HepG2 (cell line): ENCODE data around the gene RASSF4. TPM values are rescaled to one million over a fixed set of nuclear protein-coding genes. Genes with fewer than 3 reads are reported as not detected.
A peak's percentile ranks its signal among the peaks of the same experiment; 100 is the strongest.

Experiments
- BCL6 ChIP-seq: IDR thresholded peaks from 2 replicates; pipeline ENCODE4 v1.6.1; 2016; ENCODE audit warnings: missing genetic modification reagents, missing compliant biosample characterization
- FOSL1 ChIP-seq: sonication (generic); formaldehyde crosslinking; IDR thresholded peaks from 2 replicates; pipeline ENCODE4 v1.9.0; 2021; ENCODE audit warnings: missing genetic modification reagents, borderline replicate concordance
- HNF4G ChIP-seq, 2 experiments: sonication (generic) in 1 of 2; formaldehyde crosslinking in 1 of 2; IDR thresholded peaks; 2 replicates each; pipeline versions ENCODE4 v1.4.0 to v1.6.1; 2011 to 2020; ENCODE audit warnings: borderline replicate concordance in 2 of 2, low read depth in 2 of 2, mild to moderate bottlenecking in 2 of 2, low read length in 1 of 2, missing genetic modification reagents in 1 of 2, moderate library complexity in 1 of 2
- HNRNPLL ChIP-seq: fragments of 200-400 bp; formaldehyde crosslinking; IDR thresholded peaks from 2 replicates; pipeline ENCODE4 v1.6.1; 2017; ENCODE audit warnings: mild to moderate bottlenecking, low read depth, low read length; ENCODE audit not compliant: poor library complexity, severe bottlenecking
- HOXA3 ChIP-seq: sonication (generic); formaldehyde crosslinking; IDR thresholded peaks from 2 replicates; pipeline ENCODE4 v1.5.0; 2020; ENCODE audit warnings: missing genetic modification reagents
- NR2F1 ChIP-seq, 2 experiments: fragments of 450-650 bp in 1 of 2; formaldehyde crosslinking in 1 of 2; IDR thresholded peaks; 2 replicates each; pipeline versions ENCODE4 v1.5.0 to v1.6.1; 2016 to 2020; ENCODE audit warnings: mild to moderate bottlenecking in 1 of 2, missing compliant biosample characterization in 1 of 2, missing genetic modification reagents in 1 of 2, moderate library complexity in 1 of 2
- PAF1 ChIP-seq: IDR thresholded peaks from 2 replicates; pipeline ENCODE4 v1.6.1; 2016; ENCODE audit warnings: missing genetic modification reagents, missing compliant biosample characterization
- SCMH1 ChIP-seq: sonication (generic); formaldehyde crosslinking; IDR thresholded peaks from 2 replicates; pipeline ENCODE4 v1.9.0; 2021; ENCODE audit warnings: missing genetic modification reagents, mild to moderate bottlenecking, borderline replicate concordance
- SOX5 ChIP-seq: IDR thresholded peaks from 2 replicates; pipeline ENCODE4 v1.6.1; 2016; ENCODE audit warnings: borderline replicate concordance
- STAG1 ChIP-seq: sonication (generic); formaldehyde crosslinking; IDR thresholded peaks from 2 replicates; pipeline ENCODE4 v1.4.0; 2020; ENCODE audit warnings: missing genetic modification reagents
- ZFP36 ChIP-seq: fragments of 150-350 bp; IDR thresholded peaks from 2 replicates; pipeline ENCODE4 v1.6.1; 2018; ENCODE audit warnings: borderline replicate concordance, low read length, low read depth; ENCODE audit not compliant: partially characterized antibody
- ZNF331 ChIP-seq: sonication (generic); formaldehyde crosslinking; IDR thresholded peaks from 2 replicates; pipeline ENCODE4 v1.4.0; 2020; ENCODE audit warnings: missing genetic modification reagents
- ZNF34 ChIP-seq: sonication (generic); formaldehyde crosslinking; IDR thresholded peaks from 2 replicates; pipeline ENCODE4 v1.4.0; 2020; ENCODE audit warnings: mild to moderate bottlenecking, missing genetic modification reagents, borderline replicate concordance
- ZNF552 ChIP-seq: sonication (generic); formaldehyde crosslinking; IDR thresholded peaks from 2 replicates; pipeline ENCODE4 v1.9.0; 2022; ENCODE audit warnings: missing genetic modification reagents, mild to moderate bottlenecking, borderline replicate concordance
- ZNF652 ChIP-seq: IDR thresholded peaks from 2 replicates; pipeline ENCODE4 v1.6.1; 2016; ENCODE audit warnings: low read depth, borderline replicate concordance
- polyA plus RNA-seq, 8 experiments: library from polyadenylated mRNA; depleted of rRNA in 3 of 8; stranded (reverse) in 7 of 8; unstranded in 1 of 8; fragments of >200 nt; fragmentation: Illumina TruSeq in 4 of 8; extraction: Trizol in 4 of 8; gene quantifications; 2 replicates each; pipeline versions ENCODE4 v1.2.1 to v1.2.3, GENCODE V29; 2011 to 2016; ENCODE audit warnings: low read depth in 4 of 8, missing spikeins in 1 of 8, mixed read lengths in 1 of 8; ENCODE audit not compliant: insufficient read depth in 1 of 8
- total RNA-seq, 5 experiments: library from RNA; depleted of rRNA; stranded (reverse); fragments of >200 nt; fragmentation: Illumina TruSeq; extraction: Trizol; gene quantifications; 2 replicates each; pipeline ENCODE4 v1.2.3, GENCODE V29; 2016; ENCODE audit warnings: low read depth in 1 of 5
- TF ChIP-seq, protein P1 (sequence below): sonication (generic); formaldehyde crosslinking; IDR thresholded peaks from 2 replicates; pipeline ENCODE4 v1.4.0; 2020; ENCODE audit warnings: missing genetic modification reagents, borderline replicate concordance
- TF ChIP-seq, protein P2 (sequence below): sonication (generic); formaldehyde crosslinking; IDR thresholded peaks from 2 replicates; pipeline ENCODE4 v1.5.1; 2020; ENCODE audit warnings: missing genetic modification reagents, mild to moderate bottlenecking, borderline replicate concordance
- TF ChIP-seq, protein P3 (sequence below): sonication (generic); formaldehyde crosslinking; IDR thresholded peaks from 2 replicates; pipeline ENCODE4 v1.4.0; 2020; ENCODE audit warnings: mild to moderate bottlenecking, missing genetic modification reagents
- TF ChIP-seq, protein P4 (sequence below): sonication (generic); formaldehyde crosslinking; IDR thresholded peaks from 2 replicates; pipeline ENCODE4 v1.8.1; 2022; ENCODE audit warnings: mild to moderate bottlenecking, missing genetic modification reagents
- TF ChIP-seq, protein P5 (sequence below): sonication (generic); formaldehyde crosslinking; IDR thresholded peaks from 2 replicates; pipeline ENCODE4 v1.4.0; 2020; ENCODE audit warnings: missing genetic modification reagents; ENCODE audit errors: not compliant biosample characterization
- TF ChIP-seq, protein P6 (sequence below): conservative IDR thresholded peaks from 2 replicates; pipeline ENCODE4 v1.6.1; 2018; ENCODE audit warnings: missing genetic modification reagents
- TF ChIP-seq, protein P7 (sequence below): sonication (generic); formaldehyde crosslinking; IDR thresholded peaks from 2 replicates; pipeline ENCODE4 v1.4.0; 2020; ENCODE audit warnings: missing genetic modification reagents

RASSF4 gene
- total and polyA plus RNA-seq, 2 of the 13 experiments (the other 11 are each of a cell fraction or from before 2014, with no cell fraction given), result 34.0 to 51.7 TPM

DNA sequence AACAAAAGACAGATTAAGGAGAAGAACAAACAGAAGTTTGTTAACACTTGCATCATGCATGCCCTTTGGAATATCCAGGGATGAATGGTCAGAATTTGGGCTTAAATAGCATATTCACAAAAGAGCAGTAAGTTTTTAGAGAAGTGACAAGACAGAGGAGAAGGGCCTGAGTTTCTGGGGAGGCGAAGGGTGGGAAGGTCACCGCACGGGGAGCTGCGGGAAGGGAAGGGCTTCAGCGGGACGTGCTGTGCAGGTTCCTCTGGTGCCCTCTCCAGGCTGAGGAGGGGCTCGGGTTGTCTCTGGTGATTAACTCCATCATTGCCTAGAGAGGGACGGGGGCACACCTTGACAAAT, 30.7 kb downstream of the RASSF4 start (continued):
- TF ChIP-seq, protein P1, sequence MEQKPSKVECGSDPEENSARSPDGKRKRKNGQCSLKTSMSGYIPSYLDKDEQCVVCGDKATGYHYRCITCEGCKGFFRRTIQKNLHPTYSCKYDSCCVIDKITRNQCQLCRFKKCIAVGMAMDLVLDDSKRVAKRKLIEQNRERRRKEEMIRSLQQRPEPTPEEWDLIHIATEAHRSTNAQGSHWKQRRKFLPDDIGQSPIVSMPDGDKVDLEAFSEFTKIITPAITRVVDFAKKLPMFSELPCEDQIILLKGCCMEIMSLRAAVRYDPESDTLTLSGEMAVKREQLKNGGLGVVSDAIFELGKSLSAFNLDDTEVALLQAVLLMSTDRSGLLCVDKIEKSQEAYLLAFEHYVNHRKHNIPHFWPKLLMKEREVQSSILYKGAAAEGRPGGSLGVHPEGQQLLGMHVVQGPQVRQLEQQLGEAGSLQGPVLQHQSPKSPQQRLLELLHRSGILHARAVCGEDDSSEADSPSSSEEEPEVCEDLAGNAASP, result no peak
- peak; percentile 97 for TF ChIP-seq ZNF652 (CRISPR knock-in tag)
- peak; percentile 47 for TF ChIP-seq HNRNPLL
- TF ChIP-seq ZNF34 (CRISPR knock-in tag), result 0 out of 2 replicates have a peak, but pooled peaks have one; percentile 7
- TF ChIP-seq ZNF552, result no peak
- no peak for TF ChIP-seq SOX5 (CRISPR knock-in tag)
- TF ChIP-seq, protein P2, sequence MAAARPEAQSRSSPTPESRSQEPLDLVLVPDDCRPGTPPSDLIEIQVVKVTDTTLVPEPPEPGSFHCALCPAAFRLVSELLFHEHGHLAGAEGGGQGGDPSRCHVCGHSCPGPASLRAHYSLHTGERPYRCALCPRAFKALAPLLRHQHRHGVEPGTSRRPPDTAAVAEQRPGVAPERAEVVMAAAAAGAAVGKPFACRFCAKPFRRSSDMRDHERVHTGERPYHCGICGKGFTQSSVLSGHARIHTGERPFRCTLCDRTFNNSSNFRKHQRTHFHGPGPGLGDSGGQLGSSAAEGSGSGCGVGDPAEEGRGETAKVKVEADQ (CRISPR knock-in tag), result 0 out of 2 replicates have a peak, but pooled peaks have one; percentile 49
- TF ChIP-seq, protein P3, sequence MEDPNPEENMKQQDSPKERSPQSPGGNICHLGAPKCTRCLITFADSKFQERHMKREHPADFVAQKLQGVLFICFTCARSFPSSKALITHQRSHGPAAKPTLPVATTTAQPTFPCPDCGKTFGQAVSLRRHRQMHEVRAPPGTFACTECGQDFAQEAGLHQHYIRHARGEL, result no peak
- TF ChIP-seq, protein P4, sequence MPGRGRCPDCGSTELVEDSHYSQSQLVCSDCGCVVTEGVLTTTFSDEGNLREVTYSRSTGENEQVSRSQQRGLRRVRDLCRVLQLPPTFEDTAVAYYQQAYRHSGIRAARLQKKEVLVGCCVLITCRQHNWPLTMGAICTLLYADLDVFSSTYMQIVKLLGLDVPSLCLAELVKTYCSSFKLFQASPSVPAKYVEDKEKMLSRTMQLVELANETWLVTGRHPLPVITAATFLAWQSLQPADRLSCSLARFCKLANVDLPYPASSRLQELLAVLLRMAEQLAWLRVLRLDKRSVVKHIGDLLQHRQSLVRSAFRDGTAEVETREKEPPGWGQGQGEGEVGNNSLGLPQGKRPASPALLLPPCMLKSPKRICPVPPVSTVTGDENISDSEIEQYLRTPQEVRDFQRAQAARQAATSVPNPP (CRISPR knock-in tag), result 0 out of 2 replicates have a peak, but pooled peaks have one; percentile 37
- peak; percentile 81 for TF ChIP-seq HNF4G (IDR thresholded peaks at IDR 0.05; ENCODE audit: borderline replicate concordance, low read depth, low read length)
- peak; percentile 50; the same call in 1 of the 2 replicates for TF ChIP-seq HNF4G (CRISPR knock-in tag; IDR thresholded peaks at IDR 0.05; ENCODE audit: borderline replicate concordance, low read depth)
- TF ChIP-seq FOSL1 (CRISPR knock-in tag), result 0 out of 2 replicates have a peak, but pooled peaks have one; percentile 18
- peak in 1 of 2 experiments; percentile 42; a peak in 1 of 4 replicates for TF ChIP-seq NR2F1 (CRISPR knock-in tag; IDR thresholded peaks at IDR 0.05)
- peak; percentile 63 for TF ChIP-seq BCL6 (CRISPR knock-in tag)
- TF ChIP-seq, protein P5, sequence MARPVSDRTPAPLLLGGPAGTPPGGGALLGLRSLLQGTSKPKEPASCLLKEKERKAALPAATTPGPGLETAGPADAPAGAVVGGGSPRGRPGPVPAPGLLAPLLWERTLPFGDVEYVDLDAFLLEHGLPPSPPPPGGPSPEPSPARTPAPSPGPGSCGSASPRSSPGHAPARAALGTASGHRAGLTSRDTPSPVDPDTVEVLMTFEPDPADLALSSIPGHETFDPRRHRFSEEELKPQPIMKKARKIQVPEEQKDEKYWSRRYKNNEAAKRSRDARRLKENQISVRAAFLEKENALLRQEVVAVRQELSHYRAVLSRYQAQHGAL (CRISPR knock-in tag), result no peak
- no peak for TF ChIP-seq SCMH1 (CRISPR knock-in tag)
- no peak for TF ChIP-seq ZNF331
- TF ChIP-seq, protein P6, sequence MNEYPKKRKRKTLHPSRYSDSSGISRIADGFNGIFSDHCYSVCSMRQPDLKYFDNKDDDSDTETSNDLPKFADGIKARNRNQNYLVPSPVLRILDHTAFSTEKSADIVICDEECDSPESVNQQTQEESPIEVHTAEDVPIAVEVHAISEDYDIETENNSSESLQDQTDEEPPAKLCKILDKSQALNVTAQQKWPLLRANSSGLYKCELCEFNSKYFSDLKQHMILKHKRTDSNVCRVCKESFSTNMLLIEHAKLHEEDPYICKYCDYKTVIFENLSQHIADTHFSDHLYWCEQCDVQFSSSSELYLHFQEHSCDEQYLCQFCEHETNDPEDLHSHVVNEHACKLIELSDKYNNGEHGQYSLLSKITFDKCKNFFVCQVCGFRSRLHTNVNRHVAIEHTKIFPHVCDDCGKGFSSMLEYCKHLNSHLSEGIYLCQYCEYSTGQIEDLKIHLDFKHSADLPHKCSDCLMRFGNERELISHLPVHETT, result no peak
- TF ChIP-seq, protein P7, sequence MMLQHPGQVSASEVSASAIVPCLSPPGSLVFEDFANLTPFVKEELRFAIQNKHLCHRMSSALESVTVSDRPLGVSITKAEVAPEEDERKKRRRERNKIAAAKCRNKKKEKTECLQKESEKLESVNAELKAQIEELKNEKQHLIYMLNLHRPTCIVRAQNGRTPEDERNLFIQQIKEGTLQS (CRISPR knock-in tag), result no peak; the same call in 1 of the 2 replicates
- TF ChIP-seq HOXA3 (CRISPR knock-in tag), result peak; percentile 32; the same call in 1 of the 2 replicates
- no peak for TF ChIP-seq ZFP36
- TF ChIP-seq PAF1 (CRISPR knock-in tag), result no peak
- TF ChIP-seq STAG1, result peak; percentile 71
